Ovary (tissue), 9 donors: ENCODE results near the gene SACM1L. TPM values are rescaled to one million over a fixed set of nuclear protein-coding genes. Genes with fewer than 3 reads are reported as not detected.

Experiments
- DNase-seq, 5 donors: peaks; one replicate each; pipeline ENCODE4 v3.0.0-alpha.2; 2019 to 2020
- H3K27ac ChIP-seq, 2 donors: fragments of 200-600 bp; one replicate each; pipeline versions ENCODE4 v1.5.1 to v1.8.0; 2019 to 2022
- H3K27me3 ChIP-seq: fragments of 200-600 bp; one replicate; pipeline ENCODE4 v1.8.0; 2022
- H3K36me3 ChIP-seq: fragments of 200-600 bp; sonication (generic); one replicate; pipeline ENCODE4 v1.5.1; 2019
- H3K4me1 ChIP-seq: one replicate; pipeline ENCODE4 v1.8.1; 2013; ENCODE audit warnings: mild to moderate bottlenecking, moderate library complexity; ENCODE audit not compliant: insufficient read depth
- H3K4me3 ChIP-seq: fragments of 200-600 bp; sonication (generic); one replicate; pipeline ENCODE4 v1.5.1; 2017
- H3K9me3 ChIP-seq, 2 donors: fragments of 200-600 bp in 1 of 2; sonication (generic) in 1 of 2; one replicate each; pipeline versions ENCODE4 v1.5.1 to v1.8.1; 2013 to 2019; ENCODE audit warnings: mild to moderate bottlenecking in 1 of 2, moderate library complexity in 1 of 2
- EP300 ChIP-seq: sonication (generic); formaldehyde crosslinking; IDR thresholded peaks from one replicate; pipeline ENCODE4 v1.6.1; 2017; ENCODE audit warnings: antibody characterized with exemption
- POLR2A ChIP-seq: fragments of 450-650 bp; IDR thresholded peaks from one replicate; pipeline ENCODE4 v1.6.1; 2017; ENCODE audit warnings: antibody characterized with exemption, mild to moderate bottlenecking, moderate library complexity
- WGBS, 3 donors: extraction: QIAGEN DNeasy Blood & Tissue Kit in 1 of 3; methylation state at CpG; one replicate each; pipeline versions ENCODE4 v1.1.5 to v1.1.7; 2013 to 2017; 5-methylcytosine and 5-hydroxymethylcytosine counted together
- intact Hi-C, 4 donors: fragments of 100-400 bp; cut with DNase I; formaldehyde crosslinking; loops; one replicate each; pipeline versions ENCODE4 v1.11.0 to v1.15.1; 2022 to 2023
- polyA plus RNA-seq, 2 donors: library from polyadenylated mRNA; stranded (reverse); fragments of 200-250 nt in 1 of 2; fragments of 350-450 nt in 1 of 2; fragmentation: Illumina TruSeq in 1 of 2; extraction: RNeasy Lipid Tissue Mini Kit (QIAGEN cat#74804) in 1 of 2; gene quantifications; one replicate each; pipeline ENCODE4 v1.2.3, GENCODE V29; 2013 to 2014
- total RNA-seq, 7 donors: library from RNA; depleted of rRNA in 2 of 7; stranded (reverse); fragments of >200 nt in 2 of 7; fragmentation: NEBNext Ultra II Directional in 3 of 7; extraction: Animal tissue kit (Norgen Biotek cat#: 25700) in 3 of 7; gene quantifications; one replicate each; pipeline versions ENCODE4 v1.1.0 to v1.2.4, GENCODE V29; 2016 to 2023
- TF ChIP-seq, protein P1 (sequence below), 3 donors: fragments of 450-650 bp in 2 of 3; fragments of 200-600 bp in 1 of 3; IDR thresholded peaks; one replicate each; pipeline versions ENCODE4 v1.5.1 to v1.8.0; 2016 to 2022; ENCODE audit warnings: antibody characterized with exemption in 3 of 3, mild to moderate bottlenecking in 1 of 3
- donor health status: DM: no; HTN: no; CAD: no; lungs with moderate emphysema.
- donor health status: DM: no; HTN: no; CAD: no.
- donor health status: Bipolar disorder and iron deficiency.
- donor health status: DM: yes; HTN: yes; CAD: no.
- donor health status: DM: no; HTN: no; CAD: no.
- donor health status: DM: yes; HTN: yes; CAD: no.

Gene SACM1L
- total and polyA plus RNA-seq, 9 donors = 19.0 to 47.3 (median 32.1) TPM

DNA sequence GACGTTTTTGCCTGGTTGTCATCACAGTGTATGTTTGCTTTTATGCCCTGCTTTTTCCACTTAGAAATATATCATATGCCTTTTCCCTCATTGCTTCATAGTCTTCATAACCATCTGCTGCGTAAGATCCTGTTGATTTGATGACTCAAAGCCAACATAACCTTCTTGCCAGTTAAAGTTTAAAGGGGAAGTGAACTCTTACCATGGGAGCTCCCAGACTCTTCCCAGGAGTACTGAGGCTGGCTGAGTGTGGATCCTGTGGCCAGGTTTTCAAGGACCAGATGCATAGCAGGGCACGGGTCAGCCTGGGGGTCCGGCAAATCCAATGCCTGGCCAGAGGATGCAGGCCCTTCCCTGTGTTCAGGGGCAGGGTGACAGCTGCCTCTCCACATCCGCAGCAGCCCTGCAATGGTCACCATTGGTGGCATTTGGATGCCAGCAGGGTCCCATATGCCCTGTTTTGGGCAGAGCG, 42.0 kb upstream of the SACM1L start:
- no peaks in the 10 kb centered on the region for H3K27me3 ChIP-seq
- no peak overlapping the region for H3K27ac ChIP-seq
- no peak for DNase-seq
- intact Hi-C loops = no loop called here
- TF ChIP-seq, protein P1, sequence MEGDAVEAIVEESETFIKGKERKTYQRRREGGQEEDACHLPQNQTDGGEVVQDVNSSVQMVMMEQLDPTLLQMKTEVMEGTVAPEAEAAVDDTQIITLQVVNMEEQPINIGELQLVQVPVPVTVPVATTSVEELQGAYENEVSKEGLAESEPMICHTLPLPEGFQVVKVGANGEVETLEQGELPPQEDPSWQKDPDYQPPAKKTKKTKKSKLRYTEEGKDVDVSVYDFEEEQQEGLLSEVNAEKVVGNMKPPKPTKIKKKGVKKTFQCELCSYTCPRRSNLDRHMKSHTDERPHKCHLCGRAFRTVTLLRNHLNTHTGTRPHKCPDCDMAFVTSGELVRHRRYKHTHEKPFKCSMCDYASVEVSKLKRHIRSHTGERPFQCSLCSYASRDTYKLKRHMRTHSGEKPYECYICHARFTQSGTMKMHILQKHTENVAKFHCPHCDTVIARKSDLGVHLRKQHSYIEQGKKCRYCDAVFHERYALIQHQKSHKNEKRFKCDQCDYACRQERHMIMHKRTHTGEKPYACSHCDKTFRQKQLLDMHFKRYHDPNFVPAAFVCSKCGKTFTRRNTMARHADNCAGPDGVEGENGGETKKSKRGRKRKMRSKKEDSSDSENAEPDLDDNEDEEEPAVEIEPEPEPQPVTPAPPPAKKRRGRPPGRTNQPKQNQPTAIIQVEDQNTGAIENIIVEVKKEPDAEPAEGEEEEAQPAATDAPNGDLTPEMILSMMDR (IDR thresholded peaks at IDR 0.05) = no peak
- TF ChIP-seq EP300 (no peak), POLR2A (no peak)
- H3K4me3 ChIP-seq = no peak overlapping the region
- no peaks in the 10 kb centered on the region for H3K36me3 ChIP-seq
- no peaks in the 10 kb centered on the region for H3K9me3 ChIP-seq
- peaks cover 4% of the 10 kb centered on the region for H3K4me1 ChIP-seq
- 70 to 87% (median 79%) methylated on average over 6 of the region's 6 CpGs for WGBS, 3 donors

DNA sequence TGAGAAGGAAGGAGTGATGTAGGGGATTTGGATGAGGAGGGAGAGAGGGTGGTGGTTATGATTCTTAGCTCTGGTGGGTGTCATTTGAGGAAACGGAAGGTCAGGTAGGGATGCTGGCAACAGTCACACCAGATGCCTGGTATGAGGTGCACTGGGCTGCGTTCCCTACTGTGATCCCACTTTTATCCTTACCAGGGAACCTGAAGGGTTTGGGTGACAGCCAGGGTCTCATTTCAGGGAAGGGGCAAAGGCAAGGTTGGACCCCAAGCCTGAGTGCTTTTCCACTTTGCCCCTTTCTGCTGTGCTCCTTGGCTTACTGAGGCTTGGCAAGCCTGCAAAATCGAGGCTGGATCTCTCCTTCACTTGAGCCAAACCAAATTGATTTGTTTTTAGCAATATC, 36.0 kb upstream of the SACM1L start:
- no peak for DNase-seq
- Histone ChIP-seq H3K27me3 (no peaks in the 10 kb centered on the region), H3K4me3 (no peak overlapping the region), H3K27ac (no peak overlapping the region), H3K36me3 (no peaks in the 10 kb centered on the region), H3K4me1 (peaks cover 3% of the 10 kb centered on the region), H3K9me3 (no peaks in the 10 kb centered on the region)
- TF ChIP-seq POLR2A = no peak
- TF ChIP-seq, protein P1 (IDR thresholded peaks at IDR 0.05) = no peak
- TF ChIP-seq EP300 = no peak
- 69 to 77% (median 75%) methylated on average over 3 of the region's 3 CpGs for WGBS, 3 donors
- intact Hi-C loops = loop anchor here in 1 of 4 donors (5.0 to 10.0 kb wide), 2 partner anchors 58 to 131 kb away; partner anchors contain the start of gene LIMD1

DNA sequence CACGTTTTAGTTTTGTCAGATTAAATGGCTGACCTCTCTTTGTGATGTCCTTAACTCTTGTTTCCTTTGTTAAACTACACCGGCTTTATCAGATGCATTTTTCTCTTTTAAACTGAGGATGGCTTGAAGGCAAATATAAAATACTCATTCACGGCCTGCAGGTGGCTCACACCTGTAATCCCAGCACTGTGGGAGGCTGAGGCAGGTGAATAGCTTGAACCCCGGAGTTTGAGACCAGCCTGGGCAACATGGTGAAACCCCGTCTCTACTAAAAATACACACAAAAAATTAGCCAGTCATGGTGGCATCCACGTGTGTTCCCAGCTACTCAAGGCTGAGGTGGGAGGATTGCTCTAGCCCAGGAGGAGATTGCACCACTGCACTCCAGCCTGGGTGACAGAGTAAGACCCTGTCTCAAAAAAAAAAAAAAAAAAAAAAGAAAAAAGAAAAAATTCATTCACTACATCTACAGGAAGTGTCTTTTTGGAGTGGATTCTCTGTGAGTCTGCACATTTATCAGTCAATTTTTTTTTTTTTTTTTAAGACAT, 34.7 kb upstream of the SACM1L start:
- H3K9me3 ChIP-seq = no peaks in the 10 kb centered on the region
- no peak overlapping the region for H3K4me3 ChIP-seq
- H3K27me3 ChIP-seq = no peaks in the 10 kb centered on the region
- WGBS, 3 donors = 53 to 64% (median 58%) methylated on average over 6 of the region's 6 CpGs
- no peak overlapping the region for H3K27ac ChIP-seq
- intact Hi-C loops = loop anchor here in 1 of 4 donors (5.0 to 10.0 kb wide), 2 partner anchors 60 to 132 kb away; partner anchors contain the start of gene LIMD1
- peaks cover 3% of the 10 kb centered on the region for H3K4me1 ChIP-seq
- TF ChIP-seq EP300 (no peak), POLR2A (no peak)
- TF ChIP-seq, protein P1 (IDR thresholded peaks at IDR 0.05) = no peak
- no peak for DNase-seq
- H3K36me3 ChIP-seq = no peaks in the 10 kb centered on the region

DNA sequence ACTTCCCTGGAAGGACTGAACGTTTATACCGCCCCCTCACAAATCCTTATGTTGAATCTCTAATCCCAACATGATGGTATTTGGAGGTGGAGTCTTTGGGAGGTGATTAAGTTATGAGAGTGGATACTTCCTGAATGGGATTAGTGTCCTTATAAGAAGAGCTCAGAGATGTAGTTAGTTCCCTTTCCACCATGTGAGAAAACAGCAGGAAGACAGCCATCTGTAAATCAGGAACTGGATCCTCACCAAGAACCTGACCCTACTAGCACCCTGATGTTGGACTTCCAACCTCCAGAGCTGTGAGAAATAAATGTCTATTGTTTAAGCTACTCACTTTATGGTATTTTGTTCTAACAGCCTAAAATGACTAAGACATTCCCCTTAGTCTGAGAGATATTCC, 33.3 kb upstream of the SACM1L start:
- intact Hi-C loops = loop anchor here (2.0 to 10.0 kb wide), 6 partner anchors 61 to 429 kb away; partner anchors contain the start of genes LIMD1 (in 1 of the 4) and TMEM158 (in 1 of the 4)
- Histone ChIP-seq H3K27me3 (no peaks in the 10 kb centered on the region), H3K36me3 (no peaks in the 10 kb centered on the region), H3K9me3 (no peaks in the 10 kb centered on the region), H3K4me1 (peaks cover 3% of the 10 kb centered on the region), H3K27ac (no peak overlapping the region), H3K4me3 (no peak overlapping the region)
- DNase-seq = no peak
- TF ChIP-seq EP300 (no peak), POLR2A (no peak)
- TF ChIP-seq, protein P1 (IDR thresholded peaks at IDR 0.05) = no peak
- WGBS, 3 donors = 57 to 66% (median 60%) methylated on average over 2 of the region's 2 CpGs
